Rectal smooth muscle tissue (tissue), 1 donor: ENCODE data around the gene CXXC1.

Source experiments
- H3K27ac ChIP-seq: one replicate; pipeline ENCODE4 v1.7.0; 2013; ENCODE audit warnings: low read depth, low read length, inconsistent platforms
- H3K27me3 ChIP-seq: one replicate; pipeline ENCODE4 v1.7.0; 2013; ENCODE audit warnings: low read length; ENCODE audit not compliant: control insufficient read depth, insufficient read depth
- H3K36me3 ChIP-seq: one replicate; pipeline ENCODE4 v1.7.0; 2013; ENCODE audit warnings: low read length; ENCODE audit not compliant: control insufficient read depth, insufficient read depth
- H3K4me1 ChIP-seq: one replicate; pipeline ENCODE4 v1.7.0; 2013; ENCODE audit warnings: low read length; ENCODE audit not compliant: control insufficient read depth, insufficient read depth
- H3K4me3 ChIP-seq: one replicate; pipeline ENCODE4 v1.7.0; 2013; ENCODE audit warnings: low read length
- H3K9ac ChIP-seq: one replicate; pipeline ENCODE4 v1.7.0; 2013; ENCODE audit warnings: low read length

The CXXC1 gene

GRCh38 chr18:50280707-50281294 is 6.7 kb downstream of the CXXC1 start:
- Histone ChIP-seq H3K4me1 (peaks cover 12% of the 10 kb centered on the region), H3K36me3 (peaks cover 31% of the 10 kb centered on the region), H3K27ac (peak overlapping the region; percentile 85), H3K9ac (peak overlapping the region; percentile 99), H3K27me3 (no peaks in the 10 kb centered on the region), H3K4me3 (peak overlapping the region; percentile 99)

- Histone ChIP-seq H3K27me3 (no peaks in the 10 kb centered on the region), H3K27ac (no peak overlapping the region), H3K9ac (no peak overlapping the region), H3K36me3 (peaks cover 40% of the 10 kb centered on the region), H3K4me1 (peaks cover 12% of the 10 kb centered on the region), H3K4me3 (peak overlapping the region; percentile 99)
Measured at GRCh38 chr18:50279752-50280151, 7.7 kb downstream of the CXXC1 start.

GRCh38 chr18:50277942-50278341 is 9.6 kb downstream of the CXXC1 start:
- Histone ChIP-seq H3K9ac (no peak overlapping the region), H3K27me3 (no peaks in the 10 kb centered on the region), H3K4me1 (peaks cover 12% of the 10 kb centered on the region), H3K4me3 (no peak overlapping the region), H3K36me3 (peaks cover 43% of the 10 kb centered on the region), H3K27ac (no peak overlapping the region)

- H3K4me1 ChIP-seq = peaks cover 10% of the 10 kb centered on the region
- peaks cover 53% of the 10 kb centered on the region for H3K36me3 ChIP-seq
- H3K27ac ChIP-seq = no peak overlapping the region
- H3K9ac ChIP-seq = no peak overlapping the region
- no peak overlapping the region for H3K4me3 ChIP-seq
- H3K27me3 ChIP-seq = no peaks in the 10 kb centered on the region
Measured at GRCh38 chr18:50276452-50276851, 11.0 kb downstream of the CXXC1 start.

- Histone ChIP-seq H3K4me3 (no peak overlapping the region), H3K27ac (no peak overlapping the region), H3K36me3 (peaks cover 56% of the 10 kb centered on the region), H3K9ac (no peak overlapping the region), H3K27me3 (no peaks in the 10 kb centered on the region), H3K4me1 (peaks cover 8% of the 10 kb centered on the region)
Measured at GRCh38 chr18:50275503-50276036, 11.9 kb downstream of the CXXC1 start.

- H3K9ac ChIP-seq = no peak overlapping the region
- no peak overlapping the region for H3K4me3 ChIP-seq
- H3K27me3 ChIP-seq = no peaks in the 10 kb centered on the region
- H3K4me1 ChIP-seq = peaks cover 1% of the 10 kb centered on the region
- H3K27ac ChIP-seq = no peak overlapping the region
- peaks cover 59% of the 10 kb centered on the region for H3K36me3 ChIP-seq
Measured at GRCh38 chr18:50274941-50275340, 12.6 kb downstream of the CXXC1 start.

- Histone ChIP-seq H3K27me3 (no peaks in the 10 kb centered on the region), H3K9ac (no peak overlapping the region), H3K36me3 (peaks cover 61% of the 10 kb centered on the region)
Measured at GRCh38 chr18:50274044-50274442, 13.4 kb downstream of the CXXC1 start.

GRCh38 chr18:50273203-50274043 is 14.1 kb downstream of the CXXC1 start:
- peaks cover 58% of the 10 kb centered on the region for H3K36me3 ChIP-seq

More at GRCh38 chr18:50274044-50274442, 13.4 kb downstream of the CXXC1 start:
- H3K27ac ChIP-seq = no peak overlapping the region
- H3K4me1 ChIP-seq = no peaks in the 10 kb centered on the region
- H3K4me3 ChIP-seq = no peak overlapping the region

GRCh38 chr18:50272568-50272967 is 14.9 kb downstream of the CXXC1 start:
- no peak overlapping the region for H3K27ac ChIP-seq
- H3K9ac ChIP-seq = no peak overlapping the region
- no peaks in the 10 kb centered on the region for H3K27me3 ChIP-seq
- H3K4me1 ChIP-seq = no peaks in the 10 kb centered on the region
- H3K4me3 ChIP-seq = no peak overlapping the region
- peaks cover 58% of the 10 kb centered on the region for H3K36me3 ChIP-seq

More at GRCh38 chr18:50273203-50274043, 14.1 kb downstream of the CXXC1 start:
- H3K27ac ChIP-seq = no peak overlapping the region
- no peak overlapping the region for H3K9ac ChIP-seq
- H3K27me3 ChIP-seq = no peaks in the 10 kb centered on the region
- no peak overlapping the region for H3K4me3 ChIP-seq
- H3K4me1 ChIP-seq = no peaks in the 10 kb centered on the region

- H3K27me3 ChIP-seq = no peaks in the 10 kb centered on the region
- peak overlapping the region; percentile 49 for H3K27ac ChIP-seq
- no peaks in the 10 kb centered on the region for H3K4me1 ChIP-seq
- H3K4me3 ChIP-seq = peak overlapping the region; percentile 64
- H3K9ac ChIP-seq = no peak overlapping the region
- H3K36me3 ChIP-seq = peaks cover 21% of the 10 kb centered on the region
Measured at GRCh38 chr18:50268022-50268747, 19.3 kb downstream of the CXXC1 start.

GRCh38 chr18:50266248-50266704 is 21.2 kb downstream of the CXXC1 start, which contains the start of gene CFAP53:
Gene CFAP53 (minus strand): TSS chr18:50266495. CDS start chr18:50266404, 91 bp downstream.
- Histone ChIP-seq H3K27me3 (no peaks in the 10 kb centered on the region), H3K4me1 (no peaks in the 10 kb centered on the region), H3K36me3 (peaks cover 8% of the 10 kb centered on the region), H3K27ac (no peak within 1 kb of the TSS), H3K4me3 (peak within 1 kb of the TSS; percentile 88), H3K9ac (no peak within 1 kb of the TSS)

- H3K27me3 ChIP-seq = no peaks in the 10 kb centered on the region
- no peaks in the 10 kb centered on the region for H3K36me3 ChIP-seq
- H3K9ac ChIP-seq = no peak overlapping the region
- no peak overlapping the region for H3K4me3 ChIP-seq
- no peaks in the 10 kb centered on the region for H3K4me1 ChIP-seq
- no peak overlapping the region for H3K27ac ChIP-seq
Measured at GRCh38 chr18:50262977-50263376, 24.5 kb downstream of the CXXC1 start.
